Inferior parietal cortex (tissue), 1 donor: ENCODE data around the gene KCP.

Experiments
- DNase-seq: peaks from one replicate; pipeline ENCODE4 v3.0.0-alpha.2; 2016; ENCODE audit errors: extremely low spot score

KCP gene

DNA sequence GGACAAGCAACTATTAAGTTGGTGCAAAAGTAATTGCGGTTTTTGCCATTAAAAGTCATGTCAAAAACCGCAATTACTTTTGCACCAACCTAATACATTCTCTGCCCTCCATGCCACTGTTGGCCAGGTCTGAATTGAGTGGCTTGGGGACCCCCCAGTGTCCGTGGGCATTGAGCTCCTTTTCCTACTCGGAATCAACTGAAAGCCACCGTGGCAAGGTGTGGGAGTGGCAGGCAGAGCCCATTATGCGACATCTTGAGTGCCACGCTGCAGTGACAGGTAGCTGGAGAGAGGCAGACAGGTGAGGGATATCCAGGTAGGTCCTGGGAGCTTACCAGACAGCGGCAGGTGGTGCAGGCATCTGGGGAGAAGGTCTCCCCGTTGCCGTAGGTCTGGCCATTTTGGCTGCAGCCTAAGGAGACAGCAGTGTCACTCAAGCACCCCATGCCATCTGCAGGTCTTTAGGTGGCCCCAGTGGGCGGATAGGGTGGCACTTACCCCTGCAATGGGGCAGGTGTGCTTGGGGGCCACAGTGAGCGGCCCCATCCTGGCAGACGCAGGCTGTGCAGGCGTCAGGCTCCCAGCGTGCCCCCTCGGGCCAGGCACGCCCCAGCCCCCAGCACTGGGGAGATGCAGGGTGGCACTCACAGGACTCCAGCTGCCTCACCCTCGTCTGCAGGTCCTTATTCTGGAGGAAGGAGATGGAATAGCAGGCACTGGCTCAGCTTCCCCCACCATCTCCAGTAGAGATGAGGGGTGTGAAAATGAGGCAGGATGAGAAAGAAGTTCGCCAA, 3.5 kb downstream of the KCP start:
- no peak for DNase-seq

DNA sequence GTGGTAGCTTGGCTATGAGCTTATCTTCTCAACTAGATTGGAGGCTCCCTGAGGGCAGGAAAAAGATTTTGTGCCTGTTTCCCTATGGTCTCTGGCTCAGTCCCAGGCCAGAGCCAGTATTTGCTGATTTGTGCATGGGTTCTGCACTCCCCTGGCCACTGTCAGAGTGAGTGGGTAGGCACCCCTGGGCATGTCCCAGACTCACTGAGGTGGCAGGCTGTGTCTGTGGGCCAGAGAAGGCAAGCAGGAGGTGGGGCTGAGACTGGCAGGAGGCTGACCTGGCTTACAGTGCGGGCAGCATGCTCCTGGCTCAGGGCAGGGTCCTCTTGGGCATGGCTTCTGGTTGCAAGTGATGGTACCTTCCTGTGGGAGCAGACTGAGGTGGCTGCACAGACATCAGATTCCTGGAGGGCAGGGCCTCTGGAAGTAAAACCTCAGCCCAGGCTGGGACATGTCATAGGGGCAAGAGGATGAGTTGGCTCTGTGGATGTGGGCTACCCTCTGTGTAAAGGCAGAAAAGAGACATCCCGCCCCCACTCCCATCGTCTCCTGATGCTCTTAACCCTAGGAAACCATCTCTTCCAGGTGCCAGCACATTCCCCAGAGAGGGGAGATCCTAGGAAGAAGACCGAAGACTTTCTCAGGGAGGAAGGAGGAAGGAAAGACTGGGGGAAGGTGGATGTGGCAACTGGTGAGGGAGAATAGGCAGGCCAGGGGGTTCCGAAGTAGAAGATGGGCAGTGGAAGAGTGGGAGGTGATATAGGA, 4.3 kb downstream of the KCP start:
- no peak for DNase-seq

DNA sequence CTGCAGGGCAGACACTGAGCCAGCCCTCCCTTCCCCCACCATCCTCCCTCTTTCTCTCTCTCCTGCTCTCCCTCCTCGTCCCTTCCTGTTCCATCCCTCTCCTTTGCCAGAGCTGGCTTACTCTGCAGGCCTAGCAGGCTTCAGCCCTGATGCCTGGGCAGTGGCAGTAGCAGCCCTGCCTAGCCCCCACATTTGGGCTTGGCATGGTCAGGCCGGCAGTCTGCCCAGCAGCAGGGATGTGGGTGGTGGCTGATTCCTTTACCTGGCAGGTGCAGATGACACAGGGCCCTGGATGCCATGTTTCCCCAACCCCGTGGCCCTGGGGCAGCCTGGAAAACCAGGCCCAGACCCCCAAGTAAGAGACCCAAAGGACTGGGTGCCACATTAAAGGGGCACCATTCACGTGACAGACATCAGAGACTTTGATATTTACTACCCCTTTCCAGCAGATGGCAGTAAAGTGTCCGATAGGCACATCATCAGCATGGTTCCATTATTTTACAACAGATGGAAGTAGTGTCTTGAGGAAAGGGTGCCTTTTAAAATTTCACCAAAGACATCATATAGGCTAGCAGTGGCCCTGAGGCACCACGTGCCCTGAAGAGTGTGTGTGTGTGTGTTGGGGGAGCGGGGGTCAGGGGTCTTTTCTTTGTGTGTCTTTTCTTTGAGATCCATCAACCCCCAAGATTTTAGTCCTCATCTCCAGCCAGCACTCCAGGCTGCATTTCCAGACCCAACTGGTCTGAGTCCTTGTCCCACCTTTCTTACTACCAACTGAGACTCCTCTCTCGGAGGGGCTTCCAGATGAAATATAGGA, 5.9 kb downstream of the KCP start:
- peak; percentile 67 for DNase-seq

DNA sequence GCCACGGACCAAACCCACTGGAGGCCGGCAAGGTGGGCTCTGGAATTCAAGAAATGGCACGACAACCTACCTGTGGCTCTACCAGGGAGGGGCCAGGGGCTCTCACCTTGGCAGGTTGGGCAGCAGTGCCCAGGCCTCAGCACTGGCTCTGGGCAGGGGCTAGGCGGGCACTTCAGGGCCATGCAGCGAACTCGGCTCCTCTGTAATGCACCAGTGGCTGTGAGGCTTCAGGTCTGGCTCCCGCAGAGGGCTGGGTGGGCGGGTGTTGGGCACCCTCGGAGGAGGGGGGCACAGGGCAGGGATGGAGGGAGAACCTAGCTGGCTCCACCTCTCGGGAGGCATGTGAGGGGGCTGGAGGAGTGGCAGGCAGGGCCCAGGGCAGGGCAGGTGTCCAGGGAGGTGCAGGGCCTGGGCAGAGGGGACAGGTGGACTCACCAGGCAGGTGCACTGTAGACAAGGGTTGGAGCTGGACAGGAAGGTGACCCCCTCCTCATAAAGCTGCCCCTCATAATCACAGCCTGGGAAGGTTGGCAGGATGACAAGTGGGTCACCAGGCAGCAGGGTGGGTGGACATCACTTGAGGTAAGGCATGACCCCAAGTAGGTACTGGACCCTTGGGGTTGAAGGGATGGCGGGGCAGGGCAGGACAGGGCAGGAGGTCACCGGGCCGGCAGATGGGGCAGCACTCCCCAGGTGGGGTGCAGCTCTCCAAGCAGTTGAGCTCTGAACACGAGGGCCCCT, 6.7 kb downstream of the KCP start:
- DNase-seq = no peak

DNA sequence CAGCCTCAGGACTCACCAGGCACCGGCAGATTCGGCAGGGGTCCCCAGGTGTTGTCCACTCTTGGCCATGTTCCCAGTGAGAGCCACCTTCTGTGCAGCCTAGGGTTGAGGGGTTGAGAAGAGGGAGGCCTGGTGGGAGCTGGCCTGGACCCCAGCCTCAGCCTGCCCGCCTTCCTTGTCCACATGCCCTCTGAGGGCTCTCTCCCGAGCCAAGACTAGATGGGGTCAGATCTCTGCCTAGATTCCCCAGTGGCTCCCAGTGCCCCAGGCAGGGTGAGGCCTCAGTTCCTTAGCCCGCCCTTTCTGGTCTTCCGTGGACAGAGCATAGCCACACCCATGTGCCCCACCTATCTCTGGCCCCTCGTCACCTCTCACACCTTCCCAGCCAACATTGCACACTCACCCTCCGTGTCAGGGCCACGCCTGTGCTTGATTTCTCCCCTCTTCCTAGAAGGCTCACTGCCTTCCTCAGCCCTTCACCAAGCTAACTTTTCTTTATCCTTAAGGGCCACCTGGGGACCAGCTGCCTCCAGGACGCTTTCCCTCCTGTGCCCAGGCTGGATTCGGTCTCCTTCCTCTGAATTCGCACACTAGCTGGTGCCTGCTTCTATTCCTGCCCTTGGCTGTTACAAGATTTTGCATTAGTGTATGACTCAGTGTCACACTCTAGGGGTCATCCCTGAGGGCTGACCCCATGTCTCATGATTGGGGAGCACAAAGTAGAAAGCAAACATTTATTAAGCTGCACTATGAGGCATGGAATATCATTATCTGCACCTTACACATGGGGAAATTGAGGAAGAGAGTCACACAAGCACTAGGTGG, 7.5 kb downstream of the KCP start:
- DNase-seq = no peak

DNA sequence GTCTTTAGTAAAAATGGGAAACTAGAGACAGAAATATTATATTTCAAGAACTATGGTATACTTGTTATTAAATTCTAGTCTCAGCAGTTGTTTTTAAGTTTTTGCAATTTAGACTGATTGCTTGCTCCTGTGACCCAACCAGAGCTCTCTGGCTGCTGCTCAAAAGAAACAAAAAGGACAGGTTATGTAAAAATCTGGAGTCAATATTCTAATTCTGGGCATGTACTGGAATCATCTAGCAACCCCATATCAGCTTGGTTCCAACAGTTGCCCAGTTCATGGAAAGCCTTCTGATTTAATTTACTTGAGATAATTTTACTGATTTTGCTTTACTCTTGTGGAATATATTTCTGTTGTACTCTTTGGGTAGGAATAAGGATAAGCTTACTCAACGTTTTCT, 10.3 kb downstream of the KCP start:
- no peak for DNase-seq

DNA sequence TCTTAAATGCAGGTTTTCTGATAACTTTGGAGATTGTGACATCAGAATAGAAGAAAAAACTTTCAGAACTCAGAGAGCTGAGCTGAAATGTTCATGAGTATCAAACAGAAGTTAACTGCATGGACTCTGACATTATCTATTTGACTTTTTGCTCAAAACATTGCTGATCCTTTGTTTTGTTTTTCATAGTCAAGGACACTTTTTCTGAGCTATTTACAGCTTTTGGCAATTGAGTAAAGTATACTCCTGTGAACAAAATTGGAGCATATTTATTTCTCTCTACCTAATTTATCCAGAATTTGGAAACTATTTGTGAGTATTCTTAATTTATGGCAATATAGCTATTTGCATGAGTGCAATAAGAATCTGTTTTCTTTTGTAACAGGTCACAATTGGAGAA, 11.1 kb downstream of the KCP start:
- DNase-seq = no peak

DNA sequence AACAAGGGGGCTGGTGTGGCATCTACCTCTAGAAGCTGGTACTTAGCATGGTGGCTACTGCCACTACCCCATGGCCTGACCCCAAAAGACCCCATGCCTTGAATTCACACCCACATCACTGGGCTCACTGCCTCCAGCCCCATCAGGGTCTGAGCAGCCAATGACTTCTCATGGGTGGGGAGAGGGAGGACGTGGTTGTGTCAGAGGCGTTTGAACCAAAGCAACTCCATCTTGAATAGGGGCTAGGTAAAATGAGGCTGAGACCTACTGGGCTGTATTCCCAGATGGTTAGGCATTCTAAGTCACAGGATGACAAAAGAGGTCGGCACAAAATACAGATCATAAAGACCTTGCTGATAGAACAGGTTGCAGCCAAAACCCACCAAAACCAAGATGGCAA, 15.2 kb downstream of the KCP start:
- no peak for DNase-seq

DNA sequence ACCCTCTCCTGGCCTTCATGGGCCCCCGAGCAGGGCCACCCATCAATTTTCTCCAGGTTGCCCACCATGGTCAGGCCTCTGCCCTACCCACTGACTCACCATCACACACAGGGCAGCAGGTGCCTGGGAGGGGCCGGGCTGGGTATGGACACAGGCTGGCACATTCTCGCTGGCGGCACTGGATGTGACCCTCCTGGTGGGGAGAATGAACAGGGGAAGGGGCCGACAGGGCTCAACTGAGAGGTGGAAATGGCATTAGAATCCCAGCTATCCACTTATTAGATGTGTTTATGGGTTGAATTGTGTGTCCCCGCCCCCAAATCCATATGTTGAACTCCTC, 16.4 kb downstream of the KCP start:
- no peak for DNase-seq

DNA sequence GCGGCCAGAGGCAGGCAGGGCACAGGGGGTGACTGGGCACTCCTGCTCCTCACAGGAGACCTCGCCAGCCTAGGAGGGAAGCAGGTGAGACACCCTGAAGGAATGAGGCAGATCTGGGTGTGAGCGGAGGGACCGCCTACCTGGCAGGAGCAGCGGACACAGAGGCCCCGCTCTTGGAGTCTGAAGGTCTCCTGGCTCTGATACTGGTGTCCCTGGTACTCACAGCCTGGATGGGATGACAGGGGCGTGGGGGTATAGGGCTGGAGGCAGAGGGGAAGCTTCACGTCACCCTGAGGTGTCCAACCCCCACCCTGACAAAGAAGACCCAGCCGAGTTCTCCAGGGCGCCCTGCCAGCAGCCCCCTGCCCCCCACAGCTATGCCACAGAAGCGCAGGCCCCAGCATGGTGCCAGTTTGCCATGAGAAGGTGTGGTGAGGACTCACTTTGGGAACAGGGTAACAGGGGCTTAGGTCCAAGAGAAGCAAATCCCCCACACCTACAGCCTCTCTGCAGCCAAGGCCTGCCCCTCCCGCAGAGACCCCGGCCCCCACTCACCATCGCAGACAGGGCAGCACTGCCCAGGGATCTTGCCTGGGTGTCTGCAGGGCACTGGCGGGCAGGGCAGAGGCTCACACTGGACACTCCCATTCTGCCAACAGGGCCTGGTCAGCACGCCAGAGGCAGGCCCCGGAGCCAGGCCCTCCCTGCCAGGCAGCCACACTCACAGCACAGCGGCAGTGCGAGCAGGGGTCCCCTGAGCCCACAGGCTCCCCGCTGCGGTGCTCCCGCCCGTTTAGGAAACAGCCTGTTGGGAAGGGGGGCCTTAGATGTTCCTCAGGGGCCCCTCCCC, 17.0 kb downstream of the KCP start:
- no peak for DNase-seq

DNA sequence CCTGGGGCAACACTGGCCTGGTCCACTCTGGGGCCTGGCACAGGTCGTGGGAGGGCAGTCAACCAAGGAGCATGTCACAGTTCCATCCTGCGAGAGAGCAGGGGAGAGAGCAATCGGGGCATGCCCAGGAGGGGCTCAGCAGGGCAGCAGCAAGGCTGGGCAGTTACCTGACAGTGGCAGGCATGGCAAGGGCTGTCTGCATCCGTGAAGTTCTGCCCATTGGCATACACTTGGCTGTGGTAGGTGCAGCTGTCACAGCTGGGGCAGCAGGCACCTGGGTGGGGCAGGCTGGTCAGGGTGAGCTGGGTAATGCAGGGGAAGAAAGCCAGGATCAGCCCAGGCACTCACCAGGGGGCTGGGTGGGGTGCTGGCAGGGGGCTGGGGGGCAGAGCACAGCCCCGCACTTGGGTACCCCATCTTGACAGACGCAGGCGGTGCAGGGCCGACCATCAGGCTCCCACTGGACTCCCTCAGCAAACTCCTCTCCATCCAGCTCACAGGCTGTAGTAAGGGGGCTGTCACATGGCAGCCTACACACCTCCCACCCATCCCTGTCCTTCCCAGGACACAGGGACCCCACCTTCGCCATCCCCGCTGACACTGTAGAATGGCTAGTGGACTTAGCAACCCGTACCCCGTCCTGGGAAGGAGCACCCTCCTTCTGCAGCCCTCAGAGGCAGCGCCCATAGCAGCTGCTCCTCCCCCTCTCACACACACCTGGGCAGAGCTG, 17.8 kb downstream of the KCP start:
- DNase-seq = no peak

DNA sequence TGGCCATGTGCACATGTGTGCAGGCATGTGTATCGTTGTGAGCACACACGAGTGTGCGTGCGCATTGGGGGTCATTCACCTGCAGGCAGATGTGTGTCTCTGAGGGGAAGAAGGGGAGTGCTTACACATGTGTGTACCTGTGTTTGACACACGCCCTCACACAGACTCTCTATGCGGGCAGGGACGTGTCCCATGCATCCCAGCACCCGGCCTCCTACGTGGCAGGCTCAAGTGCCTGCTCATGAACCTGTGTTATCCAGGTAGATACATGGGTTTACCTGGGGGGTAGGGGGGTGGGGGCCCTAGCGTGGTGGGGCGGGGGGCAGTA, 18.6 kb downstream of the KCP start:
- DNase-seq = no peak

DNA sequence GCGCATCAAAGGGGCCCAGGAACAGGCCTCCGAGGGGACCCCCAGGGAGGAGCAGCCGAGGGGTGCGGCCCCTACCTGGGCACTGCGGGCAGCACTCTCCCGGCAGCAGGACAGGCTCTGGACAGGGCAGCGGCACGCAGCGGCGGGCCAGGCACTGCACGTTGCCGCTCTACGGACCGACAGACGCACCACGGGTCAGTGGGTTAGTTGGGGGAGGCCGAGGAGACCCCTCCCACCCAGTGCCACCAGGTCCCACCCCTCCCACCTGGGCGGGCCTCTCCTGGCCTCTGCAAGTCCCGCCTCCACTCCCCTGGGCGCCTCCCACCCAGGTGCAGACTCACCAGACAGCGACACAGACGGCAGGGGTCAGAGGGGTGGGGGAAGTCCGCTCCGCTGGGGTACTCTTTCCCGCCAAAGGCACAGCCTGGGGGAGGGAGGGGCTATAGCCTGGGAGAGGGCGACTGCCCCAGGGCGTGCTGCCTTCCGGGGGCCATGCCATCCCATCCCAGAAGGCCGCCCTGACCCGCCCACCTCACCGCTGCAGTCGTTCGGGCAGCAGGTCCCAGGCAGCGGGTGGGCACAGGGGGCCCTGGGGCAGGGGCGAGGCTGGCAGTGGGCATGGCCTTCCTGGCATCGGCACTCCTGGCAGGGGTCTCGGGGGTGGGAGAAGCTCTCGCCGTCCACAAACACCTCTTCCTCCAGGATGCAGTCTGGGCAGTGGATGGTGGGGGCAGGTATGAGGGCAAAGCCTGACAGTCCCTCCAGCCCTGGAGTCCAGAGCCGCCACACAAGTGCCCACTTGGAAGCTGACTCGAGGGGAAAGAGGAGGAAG, 19.2 kb downstream of the KCP start:
- DNase-seq = no peak

DNA sequence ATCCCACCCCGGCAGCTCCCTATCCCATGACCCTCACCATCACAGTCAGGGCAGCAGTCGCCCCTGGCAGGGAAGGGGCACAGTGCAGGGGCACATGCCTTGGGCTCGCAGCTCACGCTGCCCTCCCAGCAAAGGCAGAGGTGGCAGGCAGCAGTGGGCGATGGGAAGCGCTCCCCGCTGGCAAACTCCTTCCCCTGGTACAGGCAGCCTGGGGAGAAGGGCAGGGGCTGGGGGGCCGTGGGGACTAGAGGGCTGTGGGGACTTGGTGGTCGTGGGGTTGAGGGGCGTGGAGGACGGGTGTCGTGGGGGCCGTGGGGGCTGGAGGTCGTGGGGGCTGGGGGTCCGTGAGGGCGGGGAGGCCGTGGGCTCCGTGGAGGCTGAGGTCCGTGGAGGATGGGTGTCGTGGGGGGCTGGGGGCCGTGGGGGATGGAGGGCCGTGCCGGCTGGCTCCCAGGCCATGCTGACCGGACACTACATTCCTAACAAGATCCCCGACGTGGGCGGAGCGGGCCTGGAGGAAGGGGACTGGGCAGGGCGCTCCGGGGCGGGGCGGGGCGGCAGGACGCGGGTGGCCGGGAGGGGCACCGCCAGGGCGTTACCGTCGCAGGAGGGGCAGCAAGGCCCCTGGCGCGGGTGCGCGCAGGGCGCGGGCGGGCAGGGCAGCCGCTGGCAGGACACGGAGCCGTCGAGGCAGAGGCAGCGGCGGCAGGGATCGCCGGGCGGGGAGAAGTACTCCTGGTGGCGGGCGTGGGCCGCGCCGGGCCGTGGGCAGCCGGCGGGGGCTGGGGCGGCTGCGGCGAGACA, 20.0 kb downstream of the KCP start:
- DNase-seq = no peak

DNA sequence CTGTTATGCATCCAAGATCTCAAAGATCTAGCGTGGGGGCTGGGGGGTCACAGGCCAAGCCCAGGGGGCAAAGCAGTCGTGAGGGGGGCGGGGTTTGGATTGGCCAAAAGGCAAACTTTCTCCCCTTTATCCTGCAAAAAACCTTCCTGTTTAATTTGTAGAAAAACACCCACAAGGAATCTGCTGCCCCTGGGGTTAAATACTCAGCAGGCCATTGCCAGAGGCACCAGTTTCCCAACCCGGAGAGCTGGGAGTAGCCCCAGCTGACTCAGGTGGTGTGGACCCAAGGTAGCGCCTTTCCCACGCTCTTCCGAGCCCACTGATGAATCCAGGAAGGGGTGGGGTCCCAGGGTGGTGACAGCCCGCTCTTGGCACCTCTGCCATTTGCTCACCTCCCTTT, 21.4 kb downstream of the KCP start:
- DNase-seq = no peak

DNA sequence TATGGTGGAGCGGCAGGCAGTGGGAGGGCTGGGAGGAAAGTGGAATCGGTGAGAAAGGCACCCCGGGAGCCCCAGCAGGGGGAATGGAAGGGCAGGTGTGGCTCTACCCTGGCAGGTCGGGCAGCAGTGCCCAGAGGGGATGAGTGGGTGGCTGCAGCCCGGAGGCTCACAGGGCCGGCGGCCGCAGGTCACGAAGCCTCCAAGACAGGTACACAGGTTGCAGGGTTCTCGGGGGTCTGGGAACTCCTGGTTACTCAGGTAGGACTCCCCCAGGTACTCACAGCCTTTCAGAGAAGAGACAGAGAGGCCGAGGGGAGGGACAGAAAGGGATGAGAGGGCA, 21.8 kb downstream of the KCP start:
- no peak for DNase-seq

DNA sequence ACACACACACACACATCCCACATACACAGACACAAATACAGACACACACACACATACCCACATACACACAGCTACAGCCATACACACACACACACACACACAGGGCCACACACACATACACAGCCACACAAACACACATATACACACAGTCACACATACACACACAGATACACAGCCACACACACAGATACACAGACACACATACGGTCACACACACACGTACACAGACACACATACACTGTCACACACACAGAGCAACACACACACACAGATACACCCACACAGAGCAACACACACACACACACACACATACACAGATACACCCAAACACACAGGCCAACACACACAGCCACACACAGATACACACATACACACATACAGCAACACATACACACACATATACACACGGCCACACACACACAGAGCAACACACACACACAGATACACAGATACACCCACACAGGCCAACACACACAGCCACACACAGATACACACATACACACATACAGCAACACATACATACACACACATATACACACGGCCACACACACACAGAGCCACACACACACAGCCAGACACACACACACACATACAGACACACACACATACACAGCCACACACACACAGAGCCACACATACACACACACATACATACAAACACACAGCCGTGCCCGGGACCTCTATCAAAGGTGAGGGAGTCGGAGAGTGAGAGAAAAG, 22.3 kb downstream of the KCP start:
- DNase-seq = no peak
